MCF 10A (cell line): ENCODE data around the gene PLS1. TPM values are rescaled to one million over a fixed set of nuclear protein-coding genes. Genes with fewer than 3 reads are reported as not detected.
"Not testable (repeated sequence)": the region's sequence is repeated elsewhere in the genome, so short reads cannot be mapped to it uniquely, and the experiment has no call there.

Experiments
- BruUV-seq: library from RNA; stranded (reverse); fragments of 400-500 nt; replicated peaks from 2 replicates; lab custom pipeline; 2021; lab: Mats Ljungman, UMichigan
- CTCF ChIA-PET: fragments of 300-600 bp; sonication (Branson Sonifier 250); formaldehyde crosslinking; extraction: SDS; loops from one replicate; lab custom pipeline; 2021; ENCODE audit warnings: antibody characterized with exemption, inconsistent platforms; lab: Yijun Ruan, JAX
- POLR2A ChIA-PET: fragments of 300-600, 350-650 bp; sonication (Branson Sonifier 250); formaldehyde crosslinking; extraction: SDS; loops from one replicate; lab custom pipeline; 2020; ENCODE audit warnings: antibody characterized with exemption, inconsistent platforms; lab: Yijun Ruan, JAX
- DNase-seq: peaks from one replicate; pipeline ENCODE4 v3.0.0-alpha.2; 2018; ENCODE audit not compliant: unreplicated experiment
- H3K27ac Mint-ChIP-seq: one replicate; pipeline ENCODE4 v1.8.0; 2022; ENCODE audit warnings: mild to moderate bottlenecking, low read depth, mixed read lengths; ENCODE audit not compliant: unreplicated experiment
- H3K27me3 Mint-ChIP-seq: one replicate; pipeline ENCODE4 v1.8.0; 2022; ENCODE audit warnings: mixed read lengths; ENCODE audit not compliant: insufficient read depth, unreplicated experiment
- H3K36me3 Mint-ChIP-seq: one replicate; pipeline ENCODE4 v1.8.0; 2022; ENCODE audit warnings: mild to moderate bottlenecking, moderate library complexity, mixed read lengths; ENCODE audit not compliant: insufficient read depth, unreplicated experiment
- H3K4me1 Mint-ChIP-seq: one replicate; pipeline ENCODE4 v1.8.0; 2022; ENCODE audit warnings: mixed read lengths; ENCODE audit not compliant: insufficient read depth, unreplicated experiment
- H3K4me3 Mint-ChIP-seq: one replicate; pipeline ENCODE4 v1.8.0; 2022; ENCODE audit warnings: mild to moderate bottlenecking, moderate library complexity, mixed read lengths; ENCODE audit not compliant: unreplicated experiment
- H3K9me3 Mint-ChIP-seq: one replicate; pipeline ENCODE4 v1.8.0; 2022; ENCODE audit warnings: mixed read lengths; ENCODE audit not compliant: unreplicated experiment
- intact Hi-C: fragments of 100-400 bp; cut with micrococcal nuclease; formaldehyde crosslinking; loops from 2 replicates; pipeline ENCODE4 v1.14.1; 2022
- total RNA-seq: library from RNA; stranded (reverse); gene quantifications from 2 replicates; pipeline ENCODE4 v1.2.3, GENCODE V29; 2022
- TF ChIP-seq, protein P1 (sequence below): fragments of 200-600 bp; IDR thresholded peaks from one replicate; pipeline ENCODE4 v1.8.0; 2022; ENCODE audit warnings: antibody characterized with exemption, mild to moderate bottlenecking; ENCODE audit not compliant: unreplicated experiment

PLS1 gene
- total RNA-seq, 1 experiment from 2014 or later = 7.3 TPM

GRCh38 chr3:142709207-142709606, 113.0 kb downstream of the PLS1 start:
- Mint-ChIP-seq H3K4me3 (no peak overlapping the region), H3K27me3 (no peaks in the 10 kb centered on the region), H3K27ac (no peak overlapping the region), H3K36me3 (no peaks in the 10 kb centered on the region), H3K9me3 (no peaks in the 10 kb centered on the region), H3K4me1 (no peaks in the 10 kb centered on the region)
- no TSS peak for BruUV-seq
- no peak for DNase-seq
- CTCF ChIA-PET = no interaction called here
- TF ChIP-seq, protein P1, sequence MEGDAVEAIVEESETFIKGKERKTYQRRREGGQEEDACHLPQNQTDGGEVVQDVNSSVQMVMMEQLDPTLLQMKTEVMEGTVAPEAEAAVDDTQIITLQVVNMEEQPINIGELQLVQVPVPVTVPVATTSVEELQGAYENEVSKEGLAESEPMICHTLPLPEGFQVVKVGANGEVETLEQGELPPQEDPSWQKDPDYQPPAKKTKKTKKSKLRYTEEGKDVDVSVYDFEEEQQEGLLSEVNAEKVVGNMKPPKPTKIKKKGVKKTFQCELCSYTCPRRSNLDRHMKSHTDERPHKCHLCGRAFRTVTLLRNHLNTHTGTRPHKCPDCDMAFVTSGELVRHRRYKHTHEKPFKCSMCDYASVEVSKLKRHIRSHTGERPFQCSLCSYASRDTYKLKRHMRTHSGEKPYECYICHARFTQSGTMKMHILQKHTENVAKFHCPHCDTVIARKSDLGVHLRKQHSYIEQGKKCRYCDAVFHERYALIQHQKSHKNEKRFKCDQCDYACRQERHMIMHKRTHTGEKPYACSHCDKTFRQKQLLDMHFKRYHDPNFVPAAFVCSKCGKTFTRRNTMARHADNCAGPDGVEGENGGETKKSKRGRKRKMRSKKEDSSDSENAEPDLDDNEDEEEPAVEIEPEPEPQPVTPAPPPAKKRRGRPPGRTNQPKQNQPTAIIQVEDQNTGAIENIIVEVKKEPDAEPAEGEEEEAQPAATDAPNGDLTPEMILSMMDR = no peak
- intact Hi-C loops = no loop called here
- POLR2A ChIA-PET = no interaction called here

DNA sequence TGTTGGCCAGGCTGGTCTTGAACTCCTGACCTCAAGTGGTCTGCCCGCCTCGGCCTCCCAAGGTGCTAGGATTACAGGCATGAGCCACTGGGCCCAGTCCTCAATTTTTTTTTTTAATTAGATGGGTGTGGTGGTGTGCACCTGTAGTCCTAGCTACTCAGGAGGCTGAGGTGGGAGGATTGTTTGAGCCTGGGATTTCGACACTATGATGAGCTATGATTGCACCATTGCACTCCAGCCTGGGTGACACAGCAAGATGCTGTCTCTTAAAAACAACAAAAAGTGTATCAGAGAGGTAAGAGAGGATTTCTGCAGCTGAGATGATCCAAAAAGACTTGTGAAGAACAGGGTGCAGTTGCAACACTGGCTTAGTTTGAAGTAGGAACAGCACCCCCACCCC, 118.7 kb downstream of the PLS1 start:
- BruUV-seq, H3K27me3 Mint-ChIP-seq, CTCF ChIA-PET, intact Hi-C loops, H3K27ac Mint-ChIP-seq, H3K36me3 Mint-ChIP-seq, H3K4me1 Mint-ChIP-seq, H3K9me3 Mint-ChIP-seq, H3K4me3 Mint-ChIP-seq: not testable (repeated sequence)
- peak; percentile 5 for DNase-seq
- POLR2A ChIA-PET = interaction anchor here (0.6 kb wide), 1 partner anchor 117 kb away, joined by 4 read pairs; no protein-coding TSS in a partner anchor

- H3K4me1 Mint-ChIP-seq = no peaks in the 10 kb centered on the region
- no peak overlapping the region for H3K27ac Mint-ChIP-seq
- BruUV-seq = no TSS peak
- ChIA-PET CTCF (no interaction called here), POLR2A (no interaction called here)
- no peak overlapping the region for H3K4me3 Mint-ChIP-seq
- no peak for DNase-seq
- intact Hi-C loops = no loop called here
- no peaks in the 10 kb centered on the region for H3K9me3 Mint-ChIP-seq
- H3K27me3 Mint-ChIP-seq = no peaks in the 10 kb centered on the region
- TF ChIP-seq, protein P1 = no peak
- no peaks in the 10 kb centered on the region for H3K36me3 Mint-ChIP-seq
These were observed 119.9 kb downstream of the PLS1 start for GRCh38 chr3:142716102-142716501.

DNA sequence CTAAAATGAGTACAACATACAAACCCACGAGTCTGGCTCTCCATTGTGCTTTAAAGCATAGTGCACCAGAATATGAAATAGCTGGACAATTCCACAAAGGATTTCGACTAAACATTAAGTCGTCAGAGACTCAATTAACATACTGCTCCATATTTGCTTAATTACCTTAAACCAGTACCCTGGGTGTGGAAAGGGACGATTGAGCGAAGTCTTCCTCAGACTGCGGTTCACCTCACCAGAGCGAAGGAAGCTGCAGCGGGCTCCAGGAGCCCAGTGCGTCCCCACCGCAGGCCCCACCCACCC, 127.4 kb downstream of the PLS1 start:
- intact Hi-C loops = loop anchor here (10.0 kb wide), 1 partner anchor 271 kb away; no protein-coding TSS in a partner anchor
- Mint-ChIP-seq H3K4me3 (peak overlapping the region; percentile 91), H3K27ac (peak overlapping the region; percentile 86), H3K36me3 (no peaks in the 10 kb centered on the region), H3K27me3 (no peaks in the 10 kb centered on the region), H3K9me3 (peaks cover 6% of the 10 kb centered on the region), H3K4me1 (peaks cover 7% of the 10 kb centered on the region)
- TF ChIP-seq, protein P1 = no peak
- ChIA-PET POLR2A (interaction anchor here (0.6 to 2.5 kb wide), 14 partner anchors 10 to 278 kb away, joined by 3 to 32 read pairs (median 5); partner anchors contain the start of genes ATR, PLS1 and U2SURP), CTCF (interaction anchor here (0.6 to 2.4 kb wide), 2 partner anchors 137 to 278 kb away, joined by 4 to 6 read pairs; partner anchors contain the start of gene U2SURP)
- BruUV-seq = no TSS peak
- DNase-seq = no peak
